ENCODE data around the gene TMSB15B.
A peak's percentile ranks its signal among the peaks of the same experiment; 100 is the strongest.
"Not testable (repeated sequence)": the region's sequence is repeated elsewhere in the genome, so short reads cannot be mapped to it uniquely, and the experiment has no call there.

The TMSB15B gene

DNA sequence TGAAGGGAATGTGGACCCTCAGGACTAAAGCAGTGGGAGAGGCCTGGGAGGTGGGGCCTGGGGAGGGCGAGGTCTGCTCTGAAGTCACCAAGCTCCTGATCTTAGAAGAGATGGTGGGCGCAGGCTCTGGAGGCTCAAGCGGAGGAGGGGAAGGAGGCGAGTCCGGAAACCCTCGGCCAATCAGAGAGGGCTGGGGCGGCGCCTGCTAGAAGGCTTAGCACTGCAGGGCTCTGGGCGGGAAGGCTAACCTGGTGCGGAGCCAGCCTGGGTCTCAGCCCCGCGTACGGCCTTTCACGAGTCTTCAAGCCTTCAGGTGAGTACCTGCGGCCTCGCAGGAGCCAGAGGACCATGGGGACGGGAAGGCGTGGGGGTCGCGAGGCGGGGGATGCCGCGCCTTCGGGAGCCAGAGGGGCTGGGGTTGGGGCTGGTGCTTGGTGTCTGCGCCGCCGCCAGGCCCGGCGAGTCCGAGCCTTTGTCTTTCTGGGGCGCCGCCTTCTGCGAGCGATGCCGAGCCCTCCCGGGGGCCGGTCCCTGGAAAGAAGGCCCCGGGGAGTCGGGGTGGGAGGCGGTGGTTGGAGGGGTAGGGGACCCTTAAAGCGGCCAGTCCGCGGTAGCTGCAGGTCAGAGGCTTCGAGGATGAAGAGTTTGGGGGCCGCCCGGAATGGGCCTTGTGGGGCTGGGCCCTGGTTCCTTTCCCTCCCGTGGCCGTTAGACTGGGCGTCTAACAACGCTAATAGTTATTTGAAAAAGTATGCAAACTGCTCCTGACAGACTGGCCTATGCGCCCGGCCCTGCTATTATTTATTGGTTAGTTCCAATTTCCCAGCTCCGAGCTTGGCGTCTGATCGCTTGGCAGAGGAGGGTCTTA is at the start of gene TMSB15B:
TMSB15B (plus strand) TSS at position 217 of the 868 bp plus-strand sequence.
- not testable (repeated sequence) for DNase-seq (ENCODE audit: extremely low read depth in 1 of 2, low read depth in 1 of 2)

DNA sequence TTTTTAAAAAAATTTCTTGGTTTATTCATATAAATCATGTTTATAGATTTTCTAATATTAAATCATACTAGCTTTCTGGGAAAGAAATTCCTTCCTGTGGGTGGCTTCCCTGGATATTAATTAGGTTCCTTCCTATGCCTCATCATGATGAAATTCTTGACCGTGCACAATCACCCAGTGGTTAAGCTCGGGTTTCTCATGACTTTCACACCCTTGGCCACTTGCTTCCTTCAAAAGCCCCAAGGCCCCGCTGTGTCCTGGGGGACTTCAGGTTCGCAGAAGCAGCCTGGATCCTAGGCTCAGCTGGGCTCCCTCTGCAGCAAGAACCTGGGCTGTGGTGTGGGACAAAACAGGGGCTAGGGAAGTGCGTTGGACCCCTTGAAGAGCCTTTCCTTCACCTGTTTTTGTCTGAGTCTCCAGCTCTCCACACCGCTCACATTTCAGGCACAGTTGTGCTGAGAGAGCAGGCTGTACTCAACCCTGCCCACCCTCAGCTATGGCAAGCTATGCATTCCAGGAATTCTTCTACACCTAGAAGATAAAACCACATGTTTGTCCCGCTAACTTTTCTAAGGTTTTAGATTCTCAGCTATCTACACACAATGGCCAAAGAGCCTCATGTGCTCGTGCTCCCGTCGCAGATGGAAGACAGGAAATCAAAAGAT is 48.9 kb upstream of the TMSB15B start:
- no peak for DNase-seq (ENCODE audit: extremely low read depth in 1 of 2, low read depth in 1 of 2)

DNA sequence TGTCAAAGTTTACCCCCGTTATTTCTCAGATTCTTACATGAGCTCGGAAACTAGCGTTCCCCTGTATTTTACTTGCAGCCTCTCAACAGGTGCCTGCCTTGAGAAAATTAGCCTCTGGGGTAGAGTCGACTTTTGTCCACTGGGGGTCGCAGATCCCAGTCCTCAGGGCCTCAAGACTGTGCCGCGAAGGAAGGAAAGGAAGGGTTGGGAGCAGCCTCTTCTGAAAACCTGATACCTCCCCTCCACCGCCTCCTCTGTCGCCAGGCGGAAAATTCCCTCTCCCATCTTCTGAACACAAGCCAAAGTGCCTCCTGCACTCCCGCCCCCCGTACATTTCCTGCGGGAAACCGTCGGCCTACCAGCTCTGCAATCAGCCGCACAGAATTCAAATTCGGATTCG is 44.4 kb upstream of the TMSB15B start:
- DNase-seq (ENCODE audit: extremely low read depth in 1 of 2, low read depth in 1 of 2), result peak in 1 of 2 donors; percentile 14

DNA sequence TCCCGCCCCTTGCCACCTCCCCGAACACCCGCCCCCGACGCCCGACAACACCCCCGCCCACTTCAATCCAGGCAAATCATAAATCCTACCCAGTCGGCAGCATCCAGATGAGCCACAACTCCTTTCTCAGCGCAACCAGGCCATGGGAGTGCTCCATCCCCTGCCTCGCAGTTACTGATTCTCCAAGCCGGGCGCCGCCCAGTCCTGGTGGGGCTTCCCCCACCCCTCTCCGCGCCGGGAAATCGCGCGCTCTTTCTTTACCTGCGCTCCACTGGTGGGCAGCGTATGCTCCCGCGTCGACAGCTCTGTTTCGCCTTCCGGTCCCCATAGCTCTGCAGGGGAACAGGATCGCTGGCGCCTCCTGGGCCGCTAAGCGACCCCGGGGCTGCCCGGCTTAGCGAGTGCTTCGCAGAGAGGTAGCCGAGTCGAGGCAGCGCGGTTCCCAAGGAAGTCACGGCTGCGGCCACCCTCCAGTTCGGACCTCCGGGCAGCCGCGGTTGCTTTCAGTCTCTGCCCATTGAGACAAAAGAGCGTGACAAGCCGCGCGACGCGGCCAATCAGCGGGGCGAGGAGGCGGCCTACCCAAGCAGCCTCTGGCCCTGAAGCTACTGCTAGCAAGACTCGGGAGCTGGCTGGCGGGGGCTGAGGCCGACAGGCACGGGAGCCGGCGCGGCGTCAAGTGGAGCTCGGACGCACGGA is 43.7 kb upstream of the TMSB15B start:
- DNase-seq (ENCODE audit: extremely low read depth in 1 of 2, low read depth in 1 of 2), result peak in 1 of 2 donors; percentile 25

DNA sequence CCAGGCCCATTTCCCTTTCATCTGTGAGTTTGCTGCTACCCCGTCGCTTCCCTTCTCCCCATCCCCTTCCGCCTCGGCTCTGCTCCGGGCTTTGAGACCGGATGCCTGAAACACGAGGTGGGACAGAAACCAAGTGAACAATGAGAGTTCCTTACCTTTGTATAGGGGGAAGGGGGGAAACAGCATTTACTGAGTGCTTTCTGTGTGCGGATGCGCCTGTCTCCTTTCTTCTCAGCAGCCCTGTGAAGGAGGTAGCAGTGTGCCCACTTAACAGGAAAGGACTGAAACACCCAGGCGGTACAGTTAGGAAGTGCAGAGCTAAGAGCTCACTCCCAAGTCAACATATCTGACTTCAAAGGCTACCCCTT is 43.2 kb upstream of the TMSB15B start:
- no peak for DNase-seq (ENCODE audit: extremely low read depth in 1 of 2, low read depth in 1 of 2)

DNA sequence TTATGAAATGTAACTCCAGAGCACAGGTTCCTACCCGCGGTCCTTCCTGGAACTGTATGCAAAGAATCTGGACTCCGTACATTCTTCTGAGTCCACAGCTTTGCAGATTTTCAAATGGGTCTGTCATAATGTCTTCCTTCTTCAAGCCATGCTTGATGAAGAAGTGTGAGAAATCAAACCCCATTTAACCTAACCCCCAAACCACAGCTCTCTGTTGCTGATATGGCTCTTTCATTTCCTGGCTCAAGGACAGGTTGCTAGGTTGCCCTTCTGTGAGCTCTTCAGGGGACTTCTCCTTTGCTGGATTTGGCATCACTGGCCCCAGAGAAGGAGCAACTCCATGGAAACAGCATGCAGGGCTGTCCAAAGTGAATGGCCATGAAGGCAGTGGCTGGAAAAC is 41.9 kb upstream of the TMSB15B start:
- not testable (repeated sequence) for DNase-seq (ENCODE audit: extremely low read depth in 1 of 2, low read depth in 1 of 2)

DNA sequence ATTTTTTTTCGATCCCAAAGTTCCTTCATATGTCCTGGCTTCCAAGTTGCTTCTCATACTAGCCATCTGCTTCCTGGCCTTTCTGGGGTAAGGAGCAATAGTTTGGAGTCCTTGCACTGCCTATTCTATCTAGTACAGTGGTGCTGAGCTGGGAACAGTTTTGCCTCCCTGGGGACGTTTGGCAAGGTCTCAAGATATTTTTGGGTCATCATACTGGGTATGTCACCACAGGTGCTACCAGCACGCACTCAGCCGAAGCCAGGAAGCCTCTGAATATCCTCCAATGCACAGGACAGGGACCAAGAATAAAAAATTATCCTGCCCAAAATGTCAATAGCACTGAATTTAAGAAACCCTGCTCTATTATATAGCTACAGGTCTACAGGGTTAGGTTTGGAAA is 35.4 kb upstream of the TMSB15B start:
- no peak for DNase-seq (ENCODE audit: extremely low read depth in 1 of 2, low read depth in 1 of 2)

DNA sequence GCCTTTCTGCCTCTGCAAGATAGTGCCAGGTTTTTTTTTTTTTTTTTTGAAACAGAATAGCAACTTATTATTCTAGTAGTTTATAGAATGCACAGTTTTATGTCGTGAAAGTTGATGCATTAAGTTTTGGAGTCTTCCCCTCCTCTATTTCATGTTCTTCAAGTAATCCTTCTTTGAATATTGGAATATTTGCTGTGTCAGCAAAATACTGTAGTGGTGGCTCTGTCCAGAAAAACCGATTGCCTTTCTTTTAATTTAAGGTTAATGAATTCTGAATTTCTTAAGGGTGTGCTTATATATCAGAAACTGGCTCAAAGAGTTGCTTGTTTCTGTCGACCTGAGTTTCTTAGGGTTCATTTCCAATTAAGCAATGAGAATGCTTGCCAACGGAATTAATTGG is 34.8 kb upstream of the TMSB15B start:
- DNase-seq (ENCODE audit: extremely low read depth in 1 of 2, low read depth in 1 of 2), result no peak

DNA sequence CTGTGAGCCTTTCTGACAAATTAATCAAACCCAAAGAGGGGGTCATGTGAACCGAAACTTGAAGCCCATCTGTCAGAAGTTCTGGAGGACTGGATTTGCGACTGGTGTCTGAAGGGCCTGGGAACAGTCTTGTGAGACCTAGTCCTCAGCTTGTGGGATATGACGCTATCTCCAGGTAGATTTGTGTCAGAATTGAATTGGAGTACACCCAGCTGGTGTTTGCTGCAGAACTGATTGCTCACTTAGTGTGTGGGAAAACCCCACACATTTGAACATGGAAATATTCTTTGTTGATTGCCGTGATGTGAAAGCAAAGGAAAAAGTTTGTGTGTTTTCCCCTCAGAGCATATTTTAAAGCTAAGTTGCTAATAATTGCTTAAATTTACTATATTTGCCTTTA is 30.3 kb upstream of the TMSB15B start:
- no peak for DNase-seq (ENCODE audit: extremely low read depth in 1 of 2, low read depth in 1 of 2)

DNA sequence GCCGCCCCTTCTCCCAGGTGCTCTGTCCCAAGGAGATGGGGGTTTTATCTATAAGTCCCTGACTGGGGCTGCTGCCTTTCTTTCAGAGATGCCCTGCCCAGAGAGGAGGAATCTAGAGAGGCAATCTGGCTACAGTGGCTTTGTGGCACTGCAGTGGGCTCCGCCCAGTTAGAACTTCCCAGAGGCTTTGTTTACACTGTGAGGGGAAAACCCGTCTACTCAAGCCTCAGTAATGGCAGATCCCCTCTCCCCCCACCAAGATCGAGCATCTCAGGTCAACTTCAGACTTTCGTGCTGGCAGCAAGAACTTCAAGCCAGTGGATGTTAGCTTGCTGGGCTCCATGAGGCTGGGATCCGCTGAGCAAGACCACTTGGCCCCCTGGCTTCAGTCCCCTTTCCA is 22.2 kb upstream of the TMSB15B start:
- DNase-seq (ENCODE audit: extremely low read depth in 1 of 2, low read depth in 1 of 2), result not testable (repeated sequence)

DNA sequence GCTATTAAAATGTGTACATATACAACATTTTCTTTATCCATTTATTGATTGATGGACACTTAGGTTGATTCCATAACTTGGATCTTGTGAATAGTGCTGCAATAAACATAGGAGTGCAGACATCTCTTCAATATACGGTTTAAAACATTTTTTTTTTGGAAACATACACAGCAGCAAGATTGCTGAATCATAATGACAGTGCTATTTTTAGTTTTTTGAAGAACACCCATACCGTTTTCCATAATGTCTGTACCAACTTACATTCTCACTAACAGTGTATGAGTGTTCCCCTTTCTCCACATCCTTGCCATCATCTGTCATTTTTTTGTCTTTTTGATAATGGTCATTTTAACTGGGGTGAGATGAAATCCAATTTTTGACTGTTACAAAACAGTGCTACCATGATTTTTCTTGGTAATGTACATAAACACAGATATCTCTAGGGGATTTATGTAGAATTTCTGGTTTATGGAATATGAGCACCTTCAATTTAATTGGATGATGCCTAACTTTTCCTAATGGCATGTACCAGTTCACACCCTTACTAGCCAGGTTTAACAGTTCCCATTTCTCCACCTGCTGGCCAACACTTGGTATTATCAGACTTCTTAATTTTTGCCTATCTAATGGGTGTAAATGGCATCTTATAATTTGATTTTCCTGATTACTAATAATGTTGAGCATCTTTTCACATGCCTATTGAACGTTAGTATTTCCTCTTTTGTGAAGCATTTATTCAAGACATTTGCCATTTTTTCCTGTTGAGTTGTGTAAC is 21.0 kb upstream of the TMSB15B start:
- DNase-seq (ENCODE audit: extremely low read depth in 1 of 2, low read depth in 1 of 2), result no peak

DNA sequence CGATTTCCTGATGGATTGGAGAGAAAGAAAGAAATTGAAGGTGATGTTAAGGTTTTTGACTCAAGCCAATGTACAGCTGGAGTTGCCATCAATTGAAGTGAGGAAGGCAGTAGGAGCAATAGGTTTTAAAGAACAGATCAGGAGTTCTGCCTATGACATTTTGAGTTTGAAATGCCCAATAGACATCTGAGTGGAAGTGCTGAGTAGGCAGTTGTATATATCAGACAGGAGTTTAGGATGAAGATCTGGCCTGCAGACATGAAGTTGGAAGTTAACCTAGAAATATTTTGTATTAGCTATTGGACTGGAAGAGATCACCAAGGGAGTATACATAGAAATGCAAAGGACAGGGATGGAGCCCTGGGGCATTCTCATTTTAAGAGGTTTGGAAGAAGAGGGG is 12.9 kb upstream of the TMSB15B start:
- DNase-seq (ENCODE audit: extremely low read depth in 1 of 2, low read depth in 1 of 2), result no peak

DNA sequence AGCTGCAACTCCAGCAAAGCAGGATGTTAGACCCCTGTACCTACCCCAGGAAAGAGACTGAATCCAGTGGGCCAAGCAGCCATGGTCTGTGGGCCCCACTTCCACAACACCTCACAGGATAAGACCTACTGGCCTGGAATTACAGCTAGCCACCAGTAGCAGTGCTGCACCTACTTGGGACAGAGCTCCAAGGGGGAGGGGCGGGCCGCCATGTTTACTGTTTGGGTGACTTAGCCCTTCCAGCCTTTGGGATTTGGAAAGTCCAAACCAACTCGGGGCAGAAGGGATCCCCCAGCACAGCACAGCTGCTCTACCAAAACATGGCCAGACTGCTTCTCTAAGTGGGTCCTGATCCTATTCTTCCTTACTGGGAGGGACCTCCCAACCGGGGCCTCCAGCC is 9.1 kb upstream of the TMSB15B start:
- no peak for DNase-seq (ENCODE audit: extremely low read depth in 1 of 2, low read depth in 1 of 2)

DNA sequence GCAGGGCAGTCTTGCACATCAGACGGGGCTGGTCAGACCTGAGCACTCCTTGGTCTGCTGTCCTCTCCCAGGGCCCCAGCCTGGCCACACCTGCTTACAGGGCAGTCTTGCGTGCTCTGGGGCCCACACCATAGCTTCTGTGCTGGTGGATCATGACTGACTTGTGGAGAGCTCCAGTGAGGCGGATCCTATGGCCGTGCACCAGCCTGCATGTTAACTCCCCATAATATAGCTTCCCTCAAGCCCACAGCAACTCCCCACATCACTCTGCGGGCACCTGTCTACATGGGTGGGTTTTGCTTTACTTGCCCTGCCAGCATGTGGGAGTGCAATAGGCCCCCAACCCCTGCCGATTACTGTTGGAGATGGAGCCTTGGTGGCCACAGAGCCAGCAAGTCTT is 8.2 kb upstream of the TMSB15B start:
- no peak for DNase-seq (ENCODE audit: extremely low read depth in 1 of 2, low read depth in 1 of 2)

DNA sequence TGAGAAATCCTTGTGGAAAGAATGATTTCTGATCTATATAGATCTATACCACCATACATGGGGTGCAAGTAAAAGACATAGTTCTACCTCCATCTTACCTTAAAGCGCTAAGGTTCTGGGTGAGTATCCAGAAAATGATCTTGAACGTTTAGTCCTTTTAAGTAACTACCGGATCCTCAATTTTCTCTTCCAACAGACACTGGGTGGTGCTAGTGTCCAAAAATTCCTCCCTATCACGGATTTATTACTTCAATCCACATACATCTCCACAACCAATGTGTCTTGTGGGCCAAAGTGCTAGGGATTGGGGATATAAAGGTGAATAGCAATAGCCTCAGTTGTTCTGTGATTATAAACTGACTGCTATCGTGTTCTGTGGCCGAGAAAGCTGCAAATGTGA is 1.8 kb upstream of the TMSB15B start:
- not testable (repeated sequence) for DNase-seq (ENCODE audit: extremely low read depth in 1 of 2, low read depth in 1 of 2)

DNA sequence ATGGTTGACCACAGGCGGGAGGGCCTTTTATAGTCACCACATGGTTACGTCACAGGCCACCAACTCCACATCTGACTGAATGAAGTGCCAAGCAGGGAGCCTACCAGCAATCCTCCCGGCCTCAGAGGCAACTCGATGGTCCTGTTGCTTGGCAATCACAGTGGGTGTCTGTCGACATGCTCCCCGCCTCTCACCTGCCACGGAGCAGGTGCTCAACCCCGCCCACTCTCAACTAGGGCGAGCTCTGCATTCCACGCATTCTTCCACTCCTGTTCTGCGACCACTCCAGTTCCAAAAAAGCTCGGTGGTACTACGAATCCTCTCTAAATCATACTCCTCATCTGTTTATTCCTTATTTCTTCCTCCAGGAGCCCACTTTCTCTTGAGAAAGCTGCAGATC is 21.1 kb downstream of the TMSB15B start:
- DNase-seq (ENCODE audit: extremely low read depth in 1 of 2, low read depth in 1 of 2), result not testable (repeated sequence)

DNA sequence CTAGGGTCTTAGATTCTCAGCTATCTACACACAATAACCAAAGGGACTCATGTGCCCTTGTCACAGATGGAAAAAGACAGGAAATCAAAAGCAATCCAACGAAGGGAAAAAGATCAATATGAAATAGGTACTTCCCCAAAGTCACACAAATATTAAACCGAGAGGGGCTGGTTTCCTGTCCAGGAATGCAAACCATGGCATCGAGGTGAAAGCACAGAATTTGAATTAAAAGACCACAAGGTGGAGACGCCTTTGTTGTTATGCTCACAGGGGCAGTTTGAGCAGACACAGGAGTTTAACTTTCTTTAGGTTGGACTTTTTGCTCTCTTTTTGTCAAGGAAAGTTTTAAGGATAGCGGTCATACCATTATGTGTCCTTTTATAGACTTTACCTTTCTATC is 36.8 kb downstream of the TMSB15B start:
- DNase-seq (ENCODE audit: extremely low read depth in 1 of 2, low read depth in 1 of 2), result no peak

DNA sequence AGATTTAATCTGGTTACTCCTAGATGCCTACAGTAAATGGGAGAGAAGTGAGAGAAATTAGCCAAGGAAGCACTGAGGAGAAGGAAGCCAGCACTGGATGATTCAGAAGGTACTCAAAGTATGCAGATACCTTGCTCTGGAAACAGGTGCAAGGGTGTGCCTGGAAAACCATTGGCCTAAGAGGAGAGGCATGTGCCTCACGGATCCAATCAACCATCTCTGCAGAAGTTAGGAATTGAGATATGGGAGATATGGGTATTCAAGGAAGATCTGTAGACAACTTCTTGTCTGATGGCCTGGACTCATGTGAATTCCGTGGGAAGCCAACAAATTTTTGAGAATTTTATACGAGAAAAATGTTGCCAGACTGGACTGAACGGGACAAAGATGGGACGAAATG is 46.4 kb downstream of the TMSB15B start:
- DNase-seq (ENCODE audit: extremely low read depth in 1 of 2, low read depth in 1 of 2), result no peak

DNA sequence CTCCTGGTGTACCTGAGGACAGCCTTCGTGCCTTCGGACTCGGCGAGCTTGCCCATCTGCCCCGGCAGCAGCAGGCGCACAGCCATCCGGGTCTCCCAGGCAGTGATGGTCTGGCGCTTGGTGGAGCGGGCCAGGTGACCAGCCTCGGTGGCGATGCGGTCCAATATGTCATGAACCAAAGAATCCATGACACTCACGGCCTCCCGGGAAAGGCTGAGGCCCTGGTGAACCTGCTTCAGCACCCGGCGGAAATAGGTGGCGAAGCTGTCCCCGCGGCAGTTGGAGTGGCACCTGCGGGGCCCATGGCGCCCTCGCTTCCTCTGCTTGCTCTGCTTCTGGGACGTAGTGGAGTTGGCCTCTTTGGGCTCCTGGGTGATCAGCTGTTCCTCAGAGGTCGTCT is 50.7 kb downstream of the TMSB15B start:
- DNase-seq (ENCODE audit: extremely low read depth in 1 of 2, low read depth in 1 of 2), result no peak

DNA sequence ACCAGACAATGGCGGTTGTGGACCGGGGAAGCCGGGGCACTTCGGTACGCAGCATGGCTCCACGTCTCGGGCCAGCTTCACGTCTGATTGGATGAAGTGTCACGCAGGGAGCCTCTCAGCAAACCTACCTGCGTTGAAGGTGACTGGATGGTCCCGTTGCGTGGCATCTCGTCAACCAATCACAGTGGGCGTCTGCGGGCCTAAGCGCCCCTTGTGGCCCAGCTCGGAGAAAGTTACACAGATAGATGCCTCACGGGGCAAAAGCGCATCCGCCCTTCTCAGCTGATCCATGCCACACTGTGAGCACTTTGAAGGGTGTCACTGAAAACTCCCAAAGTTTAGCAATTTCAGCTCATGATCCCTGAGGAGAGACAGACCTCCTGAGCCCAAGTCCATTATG is 51.2 kb downstream of the TMSB15B start, which contains the start of gene H2BW1:
H2BW1 (minus strand) TSS at position 103 of the 400 bp plus-strand sequence. CDS start 132 bp downstream, outside the sequence.
- no peak for DNase-seq (ENCODE audit: extremely low read depth in 1 of 2, low read depth in 1 of 2)

DNA sequence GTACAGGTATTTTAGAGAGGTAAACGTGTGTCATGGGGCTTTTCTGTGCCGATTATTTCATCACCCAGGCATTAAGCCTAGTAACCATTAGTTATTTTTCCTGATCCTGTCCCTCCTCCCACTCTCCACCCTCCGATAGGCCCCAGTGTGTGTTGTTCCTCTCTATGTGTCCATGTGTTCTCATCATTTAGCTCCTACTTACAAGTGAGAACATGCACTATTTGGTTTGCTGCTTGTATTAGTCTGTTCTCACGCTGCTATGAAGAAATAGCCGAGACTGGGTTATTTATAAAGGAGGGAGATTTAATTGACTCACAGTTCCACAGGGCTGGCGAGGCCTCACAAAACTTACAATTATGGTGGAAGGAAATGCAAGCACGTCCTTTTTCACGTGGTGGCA is 53.1 kb downstream of the TMSB15B start:
- DNase-seq (ENCODE audit: extremely low read depth in 1 of 2, low read depth in 1 of 2), result not testable (repeated sequence)
